Measurements from ENCODE around the gene AFG1L. TPM values are rescaled to one million over a fixed set of nuclear protein-coding genes. Genes with fewer than 3 reads are reported as not detected.

Gene AFG1L
- total and polyA plus RNA-seq, 2 experiments from 2014 or later, result 4.1 to 8.7 TPM

DNA sequence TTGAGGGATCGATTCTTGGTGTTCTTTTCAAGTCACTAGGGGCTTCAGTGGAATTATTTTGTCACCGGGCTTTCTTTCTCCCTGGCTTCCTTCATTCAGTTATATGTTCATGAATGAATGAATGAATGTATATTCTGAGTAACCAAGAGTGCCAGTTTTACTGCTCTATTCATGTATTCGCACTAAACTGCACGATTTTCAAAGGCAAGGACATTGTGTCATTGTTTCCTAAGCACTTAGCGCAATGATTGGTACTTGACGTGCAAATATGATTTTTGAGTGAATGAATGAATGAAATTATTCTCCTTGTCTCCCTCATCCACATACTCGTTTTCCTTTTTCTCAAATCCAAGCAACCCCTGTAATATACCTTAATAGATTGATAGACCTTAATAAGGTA is 822 bp downstream of the AFG1L start (continued):
- TF ChIP-seq EZH2phosphoT487 (IDR thresholded peaks at IDR 0.05; ENCODE audit: unreplicated experiment), result no peak
- TF ChIP-seq, protein P1, sequence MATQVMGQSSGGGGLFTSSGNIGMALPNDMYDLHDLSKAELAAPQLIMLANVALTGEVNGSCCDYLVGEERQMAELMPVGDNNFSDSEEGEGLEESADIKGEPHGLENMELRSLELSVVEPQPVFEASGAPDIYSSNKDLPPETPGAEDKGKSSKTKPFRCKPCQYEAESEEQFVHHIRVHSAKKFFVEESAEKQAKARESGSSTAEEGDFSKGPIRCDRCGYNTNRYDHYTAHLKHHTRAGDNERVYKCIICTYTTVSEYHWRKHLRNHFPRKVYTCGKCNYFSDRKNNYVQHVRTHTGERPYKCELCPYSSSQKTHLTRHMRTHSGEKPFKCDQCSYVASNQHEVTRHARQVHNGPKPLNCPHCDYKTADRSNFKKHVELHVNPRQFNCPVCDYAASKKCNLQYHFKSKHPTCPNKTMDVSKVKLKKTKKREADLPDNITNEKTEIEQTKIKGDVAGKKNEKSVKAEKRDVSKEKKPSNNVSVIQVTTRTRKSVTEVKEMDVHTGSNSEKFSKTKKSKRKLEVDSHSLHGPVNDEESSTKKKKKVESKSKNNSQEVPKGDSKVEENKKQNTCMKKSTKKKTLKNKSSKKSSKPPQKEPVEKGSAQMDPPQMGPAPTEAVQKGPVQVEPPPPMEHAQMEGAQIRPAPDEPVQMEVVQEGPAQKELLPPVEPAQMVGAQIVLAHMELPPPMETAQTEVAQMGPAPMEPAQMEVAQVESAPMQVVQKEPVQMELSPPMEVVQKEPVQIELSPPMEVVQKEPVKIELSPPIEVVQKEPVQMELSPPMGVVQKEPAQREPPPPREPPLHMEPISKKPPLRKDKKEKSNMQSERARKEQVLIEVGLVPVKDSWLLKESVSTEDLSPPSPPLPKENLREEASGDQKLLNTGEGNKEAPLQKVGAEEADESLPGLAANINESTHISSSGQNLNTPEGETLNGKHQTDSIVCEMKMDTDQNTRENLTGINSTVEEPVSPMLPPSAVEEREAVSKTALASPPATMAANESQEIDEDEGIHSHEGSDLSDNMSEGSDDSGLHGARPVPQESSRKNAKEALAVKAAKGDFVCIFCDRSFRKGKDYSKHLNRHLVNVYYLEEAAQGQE (IDR thresholded peaks at IDR 0.05; ENCODE audit: unreplicated experiment), result no peak

DNA sequence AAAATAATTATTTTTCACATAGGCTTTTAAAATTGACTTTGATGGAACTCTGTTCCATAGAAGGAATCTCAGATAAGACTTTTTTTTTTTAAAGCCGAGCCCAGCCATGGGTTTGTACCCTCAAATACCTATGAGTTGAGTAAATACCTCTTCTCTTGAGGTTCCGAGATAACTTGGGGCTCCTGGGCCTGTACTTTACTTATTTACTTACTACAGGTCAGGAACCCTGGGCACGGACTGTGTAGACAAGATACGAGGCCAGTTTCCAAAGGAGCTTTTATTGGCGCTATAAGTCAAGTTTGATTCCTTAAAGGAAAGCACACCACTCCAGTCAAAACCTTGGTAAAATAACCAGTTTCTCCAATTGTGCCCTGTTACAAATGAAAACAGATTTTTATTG is 7.5 kb downstream of the AFG1L start:
- peaks cover 15% of the 10 kb centered on the region; the same call in 2 of the 3 replicates for H3K4me1 Mint-ChIP-seq
- H3K36me3 Mint-ChIP-seq (ENCODE audit: low read depth), result peaks cover 5% of the 10 kb centered on the region
- H3K4me2 ChIP-seq, result no peak overlapping the region
- H3F3A ChIP-seq (replicated peaks; ENCODE audit: low read depth), result no peaks in the 10 kb centered on the region
- H4K20me1 ChIP-seq (replicated peaks; ENCODE audit: insufficient read depth), result no peaks in the 10 kb centered on the region
- TF ChIP-seq ZNF331 (CRISPR knock-in tag; IDR thresholded peaks at IDR 0.05; ENCODE audit: low read depth) (no peak), EZH2phosphoT487 (IDR thresholded peaks at IDR 0.05; ENCODE audit: unreplicated experiment) (no peak), ZNF114 (CRISPR knock-in tag; IDR thresholded peaks at IDR 0.05) (no peak), CREB1 (CRISPR knock-in tag; IDR thresholded peaks at IDR 0.05; ENCODE audit: low read depth) (no peak)
- no peak overlapping the region for H3K4me3 Mint-ChIP-seq
- ATAC-seq (no peak), DNase-seq (ENCODE audit: low spot score) (no peak)
- H3K9me3 Mint-ChIP-seq, result peaks cover 5% of the 10 kb centered on the region; the same call in 2 of the 3 replicates
- H3K27me3 ChIP-seq (ENCODE audit: insufficient read depth), result no peaks in the 10 kb centered on the region
- peaks cover 13% of the 10 kb centered on the region; the same call in 1 of the 2 replicates for H3K4me1 ChIP-seq (ENCODE audit: insufficient read depth)
- no peak overlapping the region for H3K27ac ChIP-seq (ENCODE audit: low read depth)
- peaks cover 2% of the 10 kb centered on the region for H3K27me3 Mint-ChIP-seq (ENCODE audit: insufficient read depth, low read depth, poor library complexity)
- no peaks in the 10 kb centered on the region for H3K79me2 ChIP-seq (replicated peaks; ENCODE audit: insufficient read depth)
- H3K4me3 ChIP-seq, result no peak overlapping the region
- H3K27ac Mint-ChIP-seq, result no peak overlapping the region
- no peaks in the 10 kb centered on the region for H3K36me3 ChIP-seq (ENCODE audit: insufficient read depth)
- H2AFZ ChIP-seq, result no peak overlapping the region
- H3K9me2 ChIP-seq (ENCODE audit: insufficient read depth), result peaks cover 7% of the 10 kb centered on the region; the same call in 1 of the 2 replicates

DNA sequence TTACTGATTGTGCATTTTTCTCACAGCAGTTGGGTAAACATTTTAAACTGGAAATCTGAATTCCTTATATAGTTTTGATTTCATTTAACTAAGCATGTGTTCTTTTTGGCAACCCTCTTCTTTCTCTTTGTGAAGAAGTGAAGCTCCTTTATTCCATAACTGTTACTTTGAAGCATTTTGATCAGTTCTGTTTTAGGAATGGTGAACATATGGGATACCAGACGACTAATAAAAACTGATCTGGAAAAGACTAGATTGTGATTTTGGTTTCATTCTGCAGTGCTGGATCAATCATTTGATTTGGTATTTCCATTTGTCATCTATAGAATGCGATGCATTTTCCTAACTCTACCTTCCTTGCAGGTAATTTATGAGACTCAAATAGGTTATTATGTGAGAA is 9.8 kb downstream of the AFG1L start:
- H3K27ac ChIP-seq (ENCODE audit: low read depth), result no peak overlapping the region
- H2AFZ ChIP-seq, result no peak overlapping the region
- Mint-ChIP-seq H3K9me3 (peaks cover 5% of the 10 kb centered on the region; the same call in 2 of the 3 replicates), H3K4me3 (no peak overlapping the region), H3K36me3 (ENCODE audit: low read depth) (peaks cover 5% of the 10 kb centered on the region), H3K4me1 (peaks cover 11% of the 10 kb centered on the region; the same call in 2 of the 3 replicates), H3K27ac (no peak overlapping the region), H3K27me3 (ENCODE audit: insufficient read depth, low read depth, poor library complexity) (peaks cover 2% of the 10 kb centered on the region)
- H3K27me3 ChIP-seq (ENCODE audit: insufficient read depth), result no peaks in the 10 kb centered on the region
- DNase-seq (ENCODE audit: low spot score), result no peak
- no peak overlapping the region for H3K4me2 ChIP-seq
- no peak for ATAC-seq
- H3K36me3 ChIP-seq (ENCODE audit: insufficient read depth), result no peaks in the 10 kb centered on the region
- H3K79me2 ChIP-seq (replicated peaks; ENCODE audit: insufficient read depth), result no peaks in the 10 kb centered on the region
- H4K20me1 ChIP-seq (replicated peaks; ENCODE audit: insufficient read depth), result no peaks in the 10 kb centered on the region
- H3K4me3 ChIP-seq, result no peak overlapping the region
- H3K4me1 ChIP-seq (ENCODE audit: insufficient read depth), result peaks cover 10% of the 10 kb centered on the region; the same call in 1 of the 2 replicates
- no peaks in the 10 kb centered on the region for H3F3A ChIP-seq (replicated peaks; ENCODE audit: low read depth)
- peaks cover 7% of the 10 kb centered on the region; the same call in 1 of the 2 replicates for H3K9me2 ChIP-seq (ENCODE audit: insufficient read depth)
- TF ChIP-seq ZNF114 (CRISPR knock-in tag; IDR thresholded peaks at IDR 0.05) (no peak), ZNF331 (CRISPR knock-in tag; IDR thresholded peaks at IDR 0.05; ENCODE audit: low read depth) (no peak), EZH2 (IDR thresholded peaks at IDR 0.05; ENCODE audit: low read depth, unreplicated experiment) (no peak), STAT1 (IDR thresholded peaks at IDR 0.05; ENCODE audit: unreplicated experiment) (no peak), CREB1 (CRISPR knock-in tag; IDR thresholded peaks at IDR 0.05; ENCODE audit: low read depth) (no peak), NANOG (IDR thresholded peaks at IDR 0.05; ENCODE audit: borderline replicate concordance) (no peak)
- TF ChIP-seq, protein P2, sequence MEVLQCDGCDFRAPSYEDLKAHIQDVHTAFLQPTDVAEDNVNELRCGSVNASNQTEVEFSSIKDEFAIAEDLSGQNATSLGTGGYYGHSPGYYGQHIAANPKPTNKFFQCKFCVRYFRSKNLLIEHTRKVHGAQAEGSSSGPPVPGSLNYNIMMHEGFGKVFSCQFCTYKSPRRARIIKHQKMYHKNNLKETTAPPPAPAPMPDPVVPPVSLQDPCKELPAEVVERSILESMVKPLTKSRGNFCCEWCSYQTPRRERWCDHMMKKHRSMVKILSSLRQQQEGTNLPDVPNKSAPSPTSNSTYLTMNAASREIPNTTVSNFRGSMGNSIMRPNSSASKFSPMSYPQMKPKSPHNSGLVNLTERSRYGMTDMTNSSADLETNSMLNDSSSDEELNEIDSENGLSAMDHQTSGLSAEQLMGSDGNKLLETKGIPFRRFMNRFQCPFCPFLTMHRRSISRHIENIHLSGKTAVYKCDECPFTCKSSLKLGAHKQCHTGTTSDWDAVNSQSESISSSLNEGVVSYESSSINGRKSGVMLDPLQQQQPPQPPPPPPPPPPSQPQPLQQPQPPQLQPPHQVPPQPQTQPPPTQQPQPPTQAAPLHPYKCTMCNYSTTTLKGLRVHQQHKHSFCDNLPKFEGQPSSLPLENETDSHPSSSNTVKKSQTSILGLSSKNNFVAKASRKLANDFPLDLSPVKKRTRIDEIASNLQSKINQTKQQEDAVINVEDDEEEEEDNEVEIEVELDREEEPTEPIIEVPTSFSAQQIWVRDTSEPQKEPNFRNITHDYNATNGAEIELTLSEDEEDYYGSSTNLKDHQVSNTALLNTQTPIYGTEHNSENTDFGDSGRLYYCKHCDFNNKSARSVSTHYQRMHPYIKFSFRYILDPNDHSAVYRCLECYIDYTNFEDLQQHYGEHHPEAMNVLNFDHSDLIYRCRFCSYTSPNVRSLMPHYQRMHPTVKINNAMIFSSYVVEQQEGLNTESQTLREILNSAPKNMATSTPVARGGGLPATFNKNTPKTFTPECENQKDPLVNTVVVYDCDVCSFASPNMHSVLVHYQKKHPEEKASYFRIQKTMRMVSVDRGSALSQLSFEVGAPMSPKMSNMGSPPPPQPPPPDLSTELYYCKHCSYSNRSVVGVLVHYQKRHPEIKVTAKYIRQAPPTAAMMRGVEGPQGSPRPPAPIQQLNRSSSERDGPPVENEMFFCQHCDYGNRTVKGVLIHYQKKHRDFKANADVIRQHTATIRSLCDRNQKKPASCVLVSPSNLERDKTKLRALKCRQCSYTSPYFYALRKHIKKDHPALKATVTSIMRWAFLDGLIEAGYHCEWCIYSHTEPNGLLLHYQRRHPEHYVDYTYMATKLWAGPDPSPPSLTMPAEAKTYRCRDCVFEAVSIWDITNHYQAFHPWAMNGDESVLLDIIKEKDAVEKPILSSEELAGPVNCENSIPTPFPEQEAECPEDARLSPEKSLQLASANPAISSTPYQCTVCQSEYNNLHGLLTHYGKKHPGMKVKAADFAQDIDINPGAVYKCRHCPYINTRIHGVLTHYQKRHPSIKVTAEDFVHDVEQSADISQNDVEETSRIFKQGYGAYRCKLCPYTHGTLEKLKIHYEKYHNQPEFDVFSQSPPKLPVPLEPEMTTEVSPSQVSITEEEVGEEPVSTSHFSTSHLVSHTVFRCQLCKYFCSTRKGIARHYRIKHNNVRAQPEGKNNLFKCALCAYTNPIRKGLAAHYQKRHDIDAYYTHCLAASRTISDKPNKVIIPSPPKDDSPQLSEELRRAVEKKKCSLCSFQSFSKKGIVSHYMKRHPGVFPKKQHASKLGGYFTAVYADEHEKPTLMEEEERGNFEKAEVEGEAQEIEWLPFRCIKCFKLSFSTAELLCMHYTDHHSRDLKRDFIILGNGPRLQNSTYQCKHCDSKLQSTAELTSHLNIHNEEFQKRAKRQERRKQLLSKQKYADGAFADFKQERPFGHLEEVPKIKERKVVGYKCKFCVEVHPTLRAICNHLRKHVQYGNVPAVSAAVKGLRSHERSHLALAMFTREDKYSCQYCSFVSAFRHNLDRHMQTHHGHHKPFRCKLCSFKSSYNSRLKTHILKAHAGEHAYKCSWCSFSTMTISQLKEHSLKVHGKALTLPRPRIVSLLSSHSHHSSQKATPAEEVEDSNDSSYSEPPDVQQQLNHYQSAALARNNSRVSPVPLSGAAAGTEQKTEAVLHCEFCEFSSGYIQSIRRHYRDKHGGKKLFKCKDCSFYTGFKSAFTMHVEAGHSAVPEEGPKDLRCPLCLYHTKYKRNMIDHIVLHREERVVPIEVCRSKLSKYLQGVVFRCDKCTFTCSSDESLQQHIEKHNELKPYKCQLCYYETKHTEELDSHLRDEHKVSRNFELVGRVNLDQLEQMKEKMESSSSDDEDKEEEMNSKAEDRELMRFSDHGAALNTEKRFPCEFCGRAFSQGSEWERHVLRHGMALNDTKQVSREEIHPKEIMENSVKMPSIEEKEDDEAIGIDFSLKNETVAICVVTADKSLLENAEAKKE (CRISPR knock-in tag; IDR thresholded peaks at IDR 0.05), result no peak

Data from GM23338 (cell line).